T47D (cell line): ENCODE data around the gene SH3RF1.
A peak's percentile ranks its signal among the peaks of the same experiment; 100 is the strongest.
"Not testable (repeated sequence)": the region's sequence is repeated elsewhere in the genome, so short reads cannot be mapped to it uniquely, and the experiment has no call there.

Experiments
- DNase-seq, 2 experiments: peaks; one replicate each; pipeline versions ENCODE4 v3.0.0 to v3.0.0-alpha.2; 2011 to 2012; ENCODE audit warnings: low read depth in 1 of 2, low spot score in 1 of 2
- JUND ChIP-seq: IDR thresholded peaks from 2 replicates; pipeline ENCODE4 v1.6.1; 2012; ENCODE audit warnings: low read depth
- in situ Hi-C: cut with HindIII; loops from 2 replicates; pipeline ENCODE4 v1.10.0; 2016; ENCODE audit warnings: low sequenced_read_pairs, low pct_unique_long_range_greater_than_20kb

The SH3RF1 gene

GRCh38 chr4:169293343-169294176 is 22.8 kb upstream of the SH3RF1 start:
- in situ Hi-C loops = no loop called here
- no peak for DNase-seq
- no peak for TF ChIP-seq JUND

GRCh38 chr4:169287983-169288382 is 17.2 kb upstream of the SH3RF1 start:
- DNase-seq, in situ Hi-C loops: not testable (repeated sequence)

GRCh38 chr4:169286562-169287301 is 16.0 kb upstream of the SH3RF1 start:
- TF ChIP-seq JUND = no peak
- no peak for DNase-seq
- in situ Hi-C loops = no loop called here

GRCh38 chr4:169283114-169283509 is 12.4 kb upstream of the SH3RF1 start:
- no peak for TF ChIP-seq JUND
- DNase-seq = no peak
- in situ Hi-C loops = no loop called here

GRCh38 chr4:169282429-169283113 is 11.8 kb upstream of the SH3RF1 start:
- no peak for TF ChIP-seq JUND
- in situ Hi-C loops = no loop called here
- no peak for DNase-seq

- no peak for TF ChIP-seq JUND
- in situ Hi-C loops = no loop called here
These were observed 8.4 kb upstream of the SH3RF1 start for GRCh38 chr4:169279108-169279507.

GRCh38 chr4:169278624-169279023 is 7.9 kb upstream of the SH3RF1 start:
- no peak for TF ChIP-seq JUND
- DNase-seq = no peak
- in situ Hi-C loops = no loop called here

More at GRCh38 chr4:169279108-169279507, 8.4 kb upstream of the SH3RF1 start:
- no peak for DNase-seq

- DNase-seq, in situ Hi-C loops: not testable (repeated sequence)
These were observed 7.1 kb upstream of the SH3RF1 start for GRCh38 chr4:169277838-169278237.

GRCh38 chr4:169275180-169275579 is 4.4 kb upstream of the SH3RF1 start:
- no peak for DNase-seq
- TF ChIP-seq JUND = no peak
- in situ Hi-C loops = no loop called here

GRCh38 chr4:169274033-169274432 is 3.3 kb upstream of the SH3RF1 start:
- TF ChIP-seq JUND = no peak
- in situ Hi-C loops = no loop called here
- no peak for DNase-seq

- in situ Hi-C loops = no loop called here
- DNase-seq = peak; percentile 16 to 21
- TF ChIP-seq JUND = no peak
These were observed 1.6 kb upstream of the SH3RF1 start for GRCh38 chr4:169272265-169272886.

GRCh38 chr4:169271692-169272007 is 894 bp upstream of the SH3RF1 start:
- no peak for TF ChIP-seq JUND
- DNase-seq = no peak
- in situ Hi-C loops = no loop called here
